Measurements from ENCODE around the gene ADAMTS17.

The ADAMTS17 gene, protein sequence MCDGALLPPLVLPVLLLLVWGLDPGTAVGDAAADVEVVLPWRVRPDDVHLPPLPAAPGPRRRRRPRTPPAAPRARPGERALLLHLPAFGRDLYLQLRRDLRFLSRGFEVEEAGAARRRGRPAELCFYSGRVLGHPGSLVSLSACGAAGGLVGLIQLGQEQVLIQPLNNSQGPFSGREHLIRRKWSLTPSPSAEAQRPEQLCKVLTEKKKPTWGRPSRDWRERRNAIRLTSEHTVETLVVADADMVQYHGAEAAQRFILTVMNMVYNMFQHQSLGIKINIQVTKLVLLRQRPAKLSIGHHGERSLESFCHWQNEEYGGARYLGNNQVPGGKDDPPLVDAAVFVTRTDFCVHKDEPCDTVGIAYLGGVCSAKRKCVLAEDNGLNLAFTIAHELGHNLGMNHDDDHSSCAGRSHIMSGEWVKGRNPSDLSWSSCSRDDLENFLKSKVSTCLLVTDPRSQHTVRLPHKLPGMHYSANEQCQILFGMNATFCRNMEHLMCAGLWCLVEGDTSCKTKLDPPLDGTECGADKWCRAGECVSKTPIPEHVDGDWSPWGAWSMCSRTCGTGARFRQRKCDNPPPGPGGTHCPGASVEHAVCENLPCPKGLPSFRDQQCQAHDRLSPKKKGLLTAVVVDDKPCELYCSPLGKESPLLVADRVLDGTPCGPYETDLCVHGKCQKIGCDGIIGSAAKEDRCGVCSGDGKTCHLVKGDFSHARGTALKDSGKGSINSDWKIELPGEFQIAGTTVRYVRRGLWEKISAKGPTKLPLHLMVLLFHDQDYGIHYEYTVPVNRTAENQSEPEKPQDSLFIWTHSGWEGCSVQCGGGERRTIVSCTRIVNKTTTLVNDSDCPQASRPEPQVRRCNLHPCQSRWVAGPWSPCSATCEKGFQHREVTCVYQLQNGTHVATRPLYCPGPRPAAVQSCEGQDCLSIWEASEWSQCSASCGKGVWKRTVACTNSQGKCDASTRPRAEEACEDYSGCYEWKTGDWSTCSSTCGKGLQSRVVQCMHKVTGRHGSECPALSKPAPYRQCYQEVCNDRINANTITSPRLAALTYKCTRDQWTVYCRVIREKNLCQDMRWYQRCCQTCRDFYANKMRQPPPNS

DNA sequence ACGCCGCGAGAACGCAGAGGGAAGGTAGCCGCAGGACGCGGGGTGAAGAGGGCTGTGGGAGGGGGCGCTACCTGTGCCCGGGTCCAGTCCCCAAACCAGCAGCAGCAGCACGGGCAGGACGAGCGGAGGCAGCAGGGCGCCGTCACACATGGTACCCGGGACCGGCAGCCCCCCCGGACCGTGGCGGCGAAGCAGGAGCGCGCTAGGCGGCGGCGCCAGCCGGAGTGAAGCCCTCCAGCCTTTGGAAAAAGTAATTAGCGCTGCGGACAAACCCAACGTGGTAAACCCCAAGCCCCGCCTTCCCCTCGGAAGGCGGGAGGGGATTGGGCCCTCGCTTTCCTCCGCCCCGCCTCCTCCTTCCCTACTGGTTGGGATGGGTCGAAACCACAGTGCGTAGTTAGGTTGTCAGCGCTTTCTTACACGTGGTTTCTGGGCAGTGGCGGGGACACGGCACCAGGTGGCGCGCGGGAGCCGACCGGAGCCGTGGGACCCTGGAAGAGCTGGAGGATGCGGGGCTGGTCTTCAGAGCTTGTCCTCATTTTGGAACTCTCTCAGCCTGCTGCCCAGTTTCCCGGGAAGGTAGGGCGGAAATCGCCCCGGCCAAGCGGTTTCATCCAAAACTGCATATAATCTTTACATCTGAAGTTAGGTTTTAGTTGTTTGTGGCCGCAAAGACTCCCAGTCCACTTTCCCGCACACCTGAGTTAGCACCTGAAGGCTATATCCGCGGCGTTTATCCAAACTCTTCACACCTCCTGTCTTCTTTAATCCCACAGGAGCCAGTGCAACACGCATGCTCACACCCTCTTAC, at the start of gene ADAMTS17:
TSS of gene ADAMTS17 (minus strand) at position 226 of the 811 bp plus-strand sequence. CDS start at position 150, 76 bp downstream.
- peak; percentile 80 to 92 for DNase-seq (ENCODE audit: low read depth in 1 of 2, low spot score in 1 of 2)

DNA sequence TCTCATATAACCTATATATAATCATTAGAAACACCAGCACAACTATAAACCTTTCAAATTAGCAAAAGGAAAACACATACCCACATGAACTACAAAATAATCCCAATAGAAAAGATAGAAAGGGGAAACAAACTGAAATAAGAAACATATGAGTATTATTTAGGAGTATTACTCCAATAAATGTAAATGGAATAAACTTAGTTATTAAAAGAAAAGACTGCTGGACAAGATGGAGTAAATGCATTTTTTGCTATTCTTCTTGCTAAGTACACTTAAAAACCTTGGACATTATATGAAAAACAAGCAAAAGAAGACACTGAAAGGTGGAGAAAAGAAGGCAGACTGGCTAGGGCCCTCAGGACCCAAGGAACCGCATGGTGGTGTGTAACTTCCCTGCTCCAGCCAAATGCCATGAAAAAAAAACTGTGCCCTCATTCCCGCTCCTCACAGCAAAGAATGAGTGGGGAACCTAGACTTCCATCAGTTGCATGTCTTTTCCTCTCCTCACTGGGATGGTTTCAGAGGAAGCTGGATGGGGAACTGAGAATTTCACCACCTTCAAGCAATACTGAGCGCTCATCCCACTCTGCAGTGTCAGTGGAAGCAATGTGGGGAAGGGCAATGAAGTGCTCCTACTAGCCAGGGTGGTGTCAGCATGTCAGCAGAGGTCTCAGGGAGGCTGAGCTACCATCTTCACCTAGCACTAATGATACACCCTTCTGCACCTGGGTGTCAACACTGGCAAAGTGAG, 43.7 kb upstream of the ADAMTS17 start:
- DNase-seq (ENCODE audit: low read depth in 1 of 2, low spot score in 1 of 2): no peak

DNA sequence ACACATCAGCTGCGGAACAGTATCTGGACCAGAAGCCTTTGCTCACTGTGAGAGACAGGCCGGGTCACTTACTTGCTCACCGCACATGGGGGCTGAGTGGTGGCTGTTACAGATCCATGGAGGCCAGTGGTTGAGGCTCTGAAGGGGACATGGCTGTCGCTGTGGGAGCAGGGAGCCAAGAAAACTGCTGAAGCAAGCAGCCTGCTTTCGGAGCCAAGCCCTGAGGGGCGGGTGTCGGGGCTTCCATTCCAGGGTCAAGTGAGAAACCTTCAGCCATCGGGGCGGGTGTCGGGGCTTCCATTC, 42.3 kb upstream of the ADAMTS17 start:
- DNase-seq (ENCODE audit: low read depth in 1 of 2, low spot score in 1 of 2): no peak

DNA sequence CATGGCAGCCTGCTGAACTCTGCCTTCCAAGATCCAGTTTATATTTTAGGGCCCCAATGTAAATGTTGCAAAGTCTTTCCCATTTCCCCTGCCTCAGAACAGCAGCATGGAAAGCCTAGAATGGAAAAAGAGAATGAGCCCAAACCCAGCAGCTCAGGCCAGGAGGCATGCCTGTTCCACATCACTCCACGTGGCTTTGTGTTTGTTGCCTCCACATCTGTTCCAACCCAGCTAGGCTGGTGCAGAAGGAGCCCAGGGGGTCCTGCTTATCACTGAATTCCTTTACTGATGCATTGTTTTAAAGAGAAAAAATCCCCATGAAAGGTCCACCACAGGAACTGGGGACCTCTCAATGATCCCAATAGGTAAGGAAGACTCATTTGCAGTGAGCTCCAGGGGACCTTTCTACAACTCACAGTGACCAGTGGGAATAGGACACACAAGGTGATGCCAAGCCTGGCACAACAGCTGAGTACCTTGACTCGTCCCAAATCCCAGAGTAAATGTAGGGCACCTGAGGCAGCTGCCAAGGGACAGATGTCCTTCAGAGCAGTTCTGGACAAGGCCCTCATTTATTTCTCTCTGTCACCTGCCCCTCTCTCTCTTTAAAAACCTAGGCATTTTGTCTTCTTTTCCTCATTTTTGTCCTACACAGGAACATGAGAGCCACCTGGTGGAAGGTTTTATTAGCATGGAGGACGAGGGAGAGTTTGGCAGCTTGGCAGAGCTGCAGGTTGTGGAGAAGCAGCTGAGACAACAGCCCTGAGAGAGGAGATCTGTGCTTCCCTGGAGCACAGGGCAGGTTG, 41.7 kb upstream of the ADAMTS17 start:
- DNase-seq (ENCODE audit: low read depth in 1 of 2, low spot score in 1 of 2): peak in 1 of 2 donors; percentile 21

DNA sequence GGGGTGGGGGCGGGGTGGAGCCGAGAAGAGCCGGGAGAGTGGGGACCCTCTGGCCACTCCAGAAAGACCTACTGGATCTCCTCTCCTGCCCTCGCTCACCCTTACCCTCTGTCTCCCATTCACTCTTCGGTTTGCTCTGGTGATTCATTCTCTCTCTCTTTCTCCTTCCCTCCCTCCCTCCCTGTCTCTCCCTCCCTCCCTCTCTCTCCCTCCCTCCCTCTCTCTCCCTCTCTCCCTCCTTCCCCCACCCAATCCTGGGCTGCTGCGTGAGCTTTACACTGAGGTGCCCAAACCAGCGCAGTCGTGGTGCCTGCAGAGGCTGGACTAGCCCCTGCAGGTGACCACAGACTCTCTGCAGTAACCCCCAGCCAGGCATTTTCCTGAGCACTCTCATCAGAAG, 32.2 kb upstream of the ADAMTS17 start:
- DNase-seq (ENCODE audit: low read depth in 1 of 2, low spot score in 1 of 2): no peak

DNA sequence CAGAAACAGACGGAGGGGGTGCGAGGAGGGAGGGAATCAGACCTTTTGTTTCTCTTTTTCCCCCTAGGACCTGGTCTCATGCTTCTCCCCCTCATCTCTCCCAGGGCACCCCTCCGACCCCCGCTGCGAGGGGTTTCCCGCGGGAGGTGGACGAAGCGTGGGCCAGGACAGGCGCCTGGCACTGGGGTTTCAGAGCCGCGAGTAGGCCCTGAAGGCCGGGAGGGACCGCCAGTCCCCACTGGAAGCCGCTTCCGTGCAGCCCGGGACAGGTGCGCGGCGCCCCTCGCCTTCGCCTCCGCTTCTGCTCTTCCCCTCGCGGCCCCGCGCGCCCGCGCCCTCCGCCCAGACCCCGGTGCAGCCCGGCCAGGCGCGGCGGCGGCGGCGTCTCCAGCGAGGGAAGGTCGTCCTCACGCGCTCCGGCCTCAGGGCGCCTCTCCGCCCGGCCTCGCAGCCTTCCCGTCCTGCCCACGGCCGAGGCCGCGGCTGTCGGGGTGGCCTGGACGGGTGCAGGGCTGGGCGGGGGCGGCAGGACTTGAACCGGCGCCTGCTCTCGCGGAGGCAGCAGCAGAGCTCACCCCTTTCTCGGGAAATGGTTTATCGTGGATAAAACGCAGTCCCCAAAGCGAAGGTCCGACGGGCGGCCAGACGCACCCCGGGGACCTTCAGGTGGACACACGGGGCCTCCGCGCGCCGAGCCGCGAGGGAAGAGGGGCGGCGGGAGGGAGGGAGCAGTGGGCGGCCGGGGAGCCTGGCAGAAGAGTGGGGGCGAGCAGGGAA, 31.5 kb upstream of the ADAMTS17 start:
- no peak for DNase-seq (ENCODE audit: low read depth in 1 of 2, low spot score in 1 of 2)

DNA sequence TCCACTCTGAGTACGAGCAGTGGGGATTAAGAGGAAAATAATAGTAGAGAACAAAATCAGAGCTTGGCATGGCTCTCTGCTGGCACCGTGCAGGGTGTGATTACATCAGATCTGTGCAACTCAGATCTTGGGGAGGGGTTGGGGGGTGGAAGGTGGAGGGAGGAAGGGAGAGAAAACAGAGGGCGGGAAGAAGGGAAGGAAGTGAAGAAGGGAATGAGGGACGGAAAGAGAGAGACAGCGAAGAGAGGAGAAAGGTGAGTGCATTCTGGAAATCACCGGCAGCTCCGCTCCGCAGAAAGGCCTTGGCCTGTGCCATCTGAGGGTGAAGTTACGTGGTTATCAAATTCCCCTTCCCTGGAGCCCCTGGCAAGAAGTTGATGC, 31.0 kb upstream of the ADAMTS17 start:
- DNase-seq (ENCODE audit: low read depth in 1 of 2, low spot score in 1 of 2): no peak

DNA sequence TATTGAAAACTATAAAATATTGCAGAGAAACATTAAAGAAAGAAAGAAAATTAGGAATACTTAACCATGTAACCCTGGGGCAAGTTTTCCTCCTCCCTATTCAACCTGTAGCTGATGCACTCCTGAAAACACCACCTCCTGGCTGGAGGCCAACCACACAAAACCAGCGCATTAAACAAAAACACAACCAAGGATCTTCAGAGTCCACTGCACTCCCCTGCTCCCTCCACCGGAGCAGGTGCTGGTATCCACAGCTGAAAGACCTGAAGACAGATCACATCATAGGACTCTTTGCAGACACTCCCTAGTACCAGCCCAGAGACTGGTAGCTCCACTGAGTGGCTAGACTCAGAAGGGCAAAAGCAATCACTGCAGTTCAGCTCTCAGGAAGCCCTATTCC, 13.6 kb upstream of the ADAMTS17 start:
- DNase-seq (ENCODE audit: low read depth in 1 of 2, low spot score in 1 of 2): no peak

DNA sequence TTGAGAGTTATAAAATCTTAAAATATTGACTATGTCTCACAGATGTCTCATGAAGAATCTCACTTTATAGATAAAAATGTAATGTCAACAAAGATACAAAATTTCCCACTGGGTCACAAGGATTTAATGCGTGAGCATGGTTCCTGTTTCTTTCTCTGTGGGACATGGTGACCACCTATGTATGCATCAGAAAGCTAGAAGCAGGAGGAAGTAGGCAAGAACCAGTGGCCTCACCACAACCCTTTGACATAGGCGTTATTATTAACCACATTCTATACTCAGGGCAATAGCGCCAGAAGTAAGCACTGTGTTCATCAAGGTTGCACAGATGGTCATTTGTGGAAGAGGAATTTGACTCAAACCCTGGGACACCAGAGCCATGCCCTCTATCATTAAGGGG, 11.7 kb upstream of the ADAMTS17 start:
- DNase-seq (ENCODE audit: low read depth in 1 of 2, low spot score in 1 of 2): no peak

DNA sequence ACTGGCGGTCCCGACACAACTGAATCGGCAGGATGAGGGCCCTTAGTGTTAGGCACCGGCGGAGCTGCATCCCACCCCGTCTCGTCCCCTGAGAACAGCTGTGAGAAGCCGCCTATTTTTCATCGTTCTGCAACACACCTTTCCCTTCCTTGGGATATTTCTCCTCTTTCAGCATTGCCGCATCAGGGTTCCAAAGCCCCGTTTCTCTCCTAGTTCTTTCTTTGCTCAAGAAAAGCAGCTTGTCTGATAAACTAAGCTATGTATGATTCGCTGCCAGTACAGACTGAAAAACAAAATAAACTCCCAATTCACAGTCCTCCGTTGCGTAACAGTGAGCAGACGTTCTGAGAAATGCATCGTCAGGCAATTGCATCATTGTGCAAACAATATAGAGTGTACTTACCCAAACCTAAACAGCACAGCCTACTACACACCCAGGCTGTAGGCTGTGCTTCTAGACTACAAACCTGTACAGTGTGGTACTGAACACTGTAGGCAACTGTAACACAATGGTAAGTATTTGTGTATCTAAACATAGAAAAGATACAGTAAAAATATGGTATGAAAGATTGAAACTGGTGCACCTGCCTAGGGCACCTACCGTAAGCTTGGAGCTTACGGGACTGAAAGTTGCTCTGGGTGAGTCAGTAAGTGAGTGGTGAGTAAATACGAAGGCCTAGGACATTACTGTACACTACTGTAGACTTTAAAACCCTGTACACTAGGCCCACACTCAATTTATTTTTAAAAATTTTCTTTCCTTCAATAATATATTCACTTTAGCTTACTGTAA, 8.9 kb upstream of the ADAMTS17 start:
- DNase-seq (ENCODE audit: low read depth in 1 of 2, low spot score in 1 of 2): no peak

DNA sequence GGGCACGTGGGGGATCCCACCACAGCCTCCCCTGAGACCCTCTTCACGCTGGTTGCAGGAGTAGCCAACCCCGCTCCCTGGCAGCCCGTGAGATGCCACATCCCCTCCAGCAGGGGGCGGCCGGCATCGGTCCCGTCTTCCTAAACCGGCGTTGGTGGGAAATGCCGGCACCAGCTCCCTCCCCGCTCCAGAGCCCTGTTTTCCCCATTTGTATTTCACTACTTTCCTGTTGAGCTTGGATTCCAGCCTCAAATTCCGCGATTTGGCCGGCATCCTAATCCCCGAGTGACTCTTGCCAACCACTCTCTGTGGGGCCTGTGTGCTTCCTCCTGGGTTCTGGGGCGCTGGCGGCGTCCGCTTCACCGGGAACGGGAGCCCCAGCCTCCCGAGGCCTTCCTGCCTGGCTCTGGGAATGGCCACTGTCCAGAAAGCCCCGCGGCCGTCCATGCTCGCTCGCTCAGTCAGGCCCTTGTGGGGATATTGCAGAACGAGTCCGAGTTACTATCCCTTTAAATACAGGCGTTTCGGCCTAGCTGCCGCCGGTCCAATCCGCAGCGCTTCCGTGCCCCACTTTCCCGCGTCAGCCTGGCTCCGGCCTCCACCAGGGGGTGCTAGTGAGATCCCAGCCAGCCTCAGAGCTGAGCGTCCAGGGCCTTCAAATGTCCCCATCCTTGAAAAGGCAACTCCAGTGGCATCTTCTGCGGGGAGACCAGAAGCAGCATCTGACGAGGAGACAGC, 8.1 kb upstream of the ADAMTS17 start:
- peak; percentile 83 to 86 for DNase-seq (ENCODE audit: low read depth in 1 of 2, low spot score in 1 of 2)

DNA sequence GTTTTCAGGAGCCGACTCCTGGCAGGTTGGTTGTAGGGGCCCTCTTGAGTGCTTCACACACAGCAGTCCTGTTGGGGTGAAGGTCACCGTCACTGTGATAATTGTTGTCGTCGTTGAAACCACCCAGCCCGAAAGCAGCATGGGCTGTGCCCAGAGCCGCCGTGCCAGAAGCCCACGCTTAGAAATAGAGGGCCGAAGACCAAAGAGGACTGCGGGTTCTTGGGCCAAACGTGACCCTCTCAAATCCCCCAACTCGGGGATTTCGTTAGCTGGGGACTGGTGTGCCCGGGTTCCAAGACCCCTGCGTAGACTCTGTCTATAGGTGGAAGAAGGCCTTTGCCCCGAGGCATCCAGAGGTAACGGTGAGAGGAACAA, 7.5 kb upstream of the ADAMTS17 start:
- no peak for DNase-seq (ENCODE audit: low read depth in 1 of 2, low spot score in 1 of 2)

DNA sequence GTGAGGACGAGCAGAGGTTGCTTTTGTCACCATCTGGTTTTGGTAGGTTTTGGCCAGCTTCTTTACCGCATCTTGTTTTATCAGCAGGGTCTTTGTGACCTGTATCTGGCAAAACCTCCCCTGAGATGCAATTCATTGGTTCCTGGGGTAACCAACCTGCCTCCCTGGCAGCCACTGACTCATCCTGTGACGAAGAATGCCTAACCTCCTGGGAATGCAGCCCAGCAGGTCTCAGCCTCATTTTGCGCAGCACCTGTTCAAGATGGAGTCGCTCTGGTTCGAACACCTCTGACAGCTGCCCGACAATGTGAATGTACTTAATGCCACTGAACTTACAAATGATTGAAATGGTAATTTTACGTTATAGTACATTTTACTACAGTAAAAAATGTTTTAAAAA, 6.8 kb upstream of the ADAMTS17 start:
- no peak for DNase-seq (ENCODE audit: low read depth in 1 of 2, low spot score in 1 of 2)

DNA sequence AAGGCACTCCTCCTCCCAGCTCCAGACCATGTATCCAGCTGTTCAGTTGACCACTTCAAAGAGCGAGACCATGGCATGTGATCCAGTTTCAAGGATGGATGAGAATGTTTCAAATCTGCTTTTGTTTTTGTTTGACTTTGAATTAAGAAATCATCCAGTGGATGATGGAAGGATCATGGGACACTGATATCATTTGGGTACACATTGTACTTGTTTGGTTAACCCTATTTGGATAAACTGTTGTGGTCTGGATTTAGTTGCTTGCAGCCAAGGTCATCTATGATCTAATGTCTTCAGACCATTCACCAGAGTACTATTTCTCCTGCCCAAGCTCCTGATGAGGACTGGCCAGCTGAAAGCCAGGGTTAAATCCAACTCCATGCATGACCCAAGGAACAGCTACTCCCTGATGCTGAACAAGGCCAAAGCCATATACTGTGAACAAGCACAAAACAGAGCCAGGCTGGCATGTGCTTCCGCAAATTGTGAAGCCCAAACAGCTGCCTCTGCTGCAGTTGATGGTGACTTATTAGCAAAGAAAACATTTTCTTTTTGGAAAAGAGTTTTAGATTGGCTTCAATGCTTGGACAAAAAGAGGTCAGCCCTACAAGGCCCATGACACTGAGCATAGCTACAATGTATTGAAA, 5.2 kb upstream of the ADAMTS17 start:
- no peak for DNase-seq (ENCODE audit: low read depth in 1 of 2, low spot score in 1 of 2)

DNA sequence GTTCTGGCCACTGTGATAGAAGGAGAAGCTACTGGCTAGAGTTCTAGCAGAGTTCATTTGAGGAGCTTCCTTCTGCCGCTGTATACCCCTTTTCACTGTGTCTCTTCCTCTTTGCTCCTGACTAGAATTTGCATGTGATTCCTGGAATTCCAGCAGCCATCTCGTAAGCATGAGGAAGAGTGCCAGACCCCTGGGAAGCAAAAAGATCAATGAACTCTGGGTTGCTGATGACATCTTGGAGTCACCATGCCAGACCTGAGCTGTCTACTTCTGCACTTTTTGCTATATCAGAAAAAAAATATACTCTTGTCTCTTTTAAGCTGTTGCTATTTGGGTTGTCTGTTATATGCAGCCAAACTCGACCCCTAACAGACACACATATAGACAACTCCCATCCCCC, 3.7 kb upstream of the ADAMTS17 start:
- no peak for DNase-seq (ENCODE audit: low read depth in 1 of 2, low spot score in 1 of 2)

DNA sequence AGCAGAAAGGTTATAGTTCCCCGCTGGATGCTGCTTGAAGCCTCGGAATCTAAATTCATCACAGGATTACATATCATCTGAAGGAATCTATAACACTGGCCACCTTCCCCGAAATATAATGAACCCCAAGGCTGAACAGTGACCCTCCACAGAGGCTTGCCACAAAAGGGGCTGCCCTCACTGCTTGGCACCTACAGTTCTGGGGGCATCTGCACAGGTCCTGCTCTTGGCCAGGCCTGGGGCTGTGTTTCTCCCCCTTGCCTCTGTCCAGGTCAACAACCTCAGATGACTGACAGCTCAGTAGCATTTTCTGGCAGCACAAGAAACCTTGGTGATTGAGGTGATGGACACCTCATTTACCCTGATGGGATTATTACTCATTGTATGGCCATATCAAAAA, 1.5 kb upstream of the ADAMTS17 start:
- no peak for DNase-seq (ENCODE audit: low read depth in 1 of 2, low spot score in 1 of 2)

DNA sequence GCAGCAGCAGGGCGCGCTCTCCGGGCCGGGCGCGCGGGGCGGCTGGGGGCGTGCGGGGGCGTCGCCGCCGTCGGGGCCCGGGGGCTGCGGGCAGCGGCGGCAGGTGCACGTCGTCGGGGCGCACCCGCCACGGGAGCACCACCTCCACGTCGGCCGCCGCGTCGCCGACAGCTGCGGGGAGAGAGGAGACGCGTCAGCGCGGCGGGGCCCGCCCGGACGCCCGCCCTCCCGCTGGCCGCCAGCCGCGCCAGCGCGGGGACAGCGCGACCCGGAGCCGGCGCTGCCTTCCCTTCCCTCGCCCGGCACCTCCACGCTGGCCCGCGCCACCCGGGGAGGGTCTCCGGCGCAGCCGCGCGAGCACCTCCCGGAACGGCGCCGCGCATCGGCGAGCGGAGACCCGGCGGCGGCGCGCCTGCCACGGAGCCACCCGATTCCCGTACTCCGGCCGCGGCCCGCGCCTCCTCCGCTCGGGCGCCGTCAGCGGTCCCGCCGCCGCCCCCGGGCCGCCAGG, 481 bp downstream of the ADAMTS17 start:
- DNase-seq (ENCODE audit: low read depth in 1 of 2, low spot score in 1 of 2): no peak

Data from activated CD4-positive, alpha-beta T cell treated with anti-CD3 and anti-CD28 coated beads, Interleukin-2, amount 50 U/mL, for 24 hours (primary cell).